Measurements from ENCODE around the gene LINC00305. TPM values are rescaled to one million over a fixed set of nuclear protein-coding genes. Genes with fewer than 3 reads are reported as not detected.

Gene LINC00305
- total and polyA plus RNA-seq, 10 of the 15 experiments (the other 5 are each of a cell fraction or from before 2014, with no cell fraction given) = 0.11 to 19.4 (median 0.26) TPM; not detected in 7

DNA sequence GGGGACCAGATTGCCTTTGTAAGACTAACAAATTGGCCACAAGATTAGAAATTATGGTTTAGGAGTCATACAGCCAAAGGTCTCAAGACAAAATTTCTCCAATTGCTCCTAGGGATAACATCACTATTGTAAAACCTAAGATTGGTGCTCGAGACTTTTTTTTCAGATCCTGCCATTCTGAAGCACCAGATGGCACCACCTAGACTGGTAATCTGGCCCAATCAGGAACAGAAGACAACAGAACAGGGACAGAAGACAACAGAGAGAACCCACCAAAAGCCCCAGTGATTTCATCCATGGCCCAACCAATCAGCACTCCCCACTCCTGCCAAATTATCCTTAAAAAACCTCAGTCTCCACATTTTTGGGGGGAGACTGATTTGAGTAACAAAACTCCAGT lies 66.8 kb downstream of the LINC00305 start:
- Histone ChIP-seq H2AFZ (ENCODE audit: control insufficient read depth, low read depth, low read length) (no peak overlapping the region), H3K4me3 (no peak overlapping the region), H3K4me2 (ENCODE audit: control insufficient read depth, insufficient read depth) (no peak overlapping the region), H4K20me1 (ENCODE audit: control insufficient read depth, insufficient read depth) (no peaks in the 10 kb centered on the region), H3K36me3 (ENCODE audit: control insufficient read depth in 2 of 2, insufficient read depth in 2 of 2, low read length in 1 of 2) (no peaks in the 10 kb centered on the region), H3K4me1 (ENCODE audit: control insufficient read depth, insufficient read depth, low read length) (no peaks in the 10 kb centered on the region), H3K9me3 (replicated peaks; ENCODE audit: control insufficient read depth, insufficient read depth, low read length) (no peaks in the 10 kb centered on the region), H3K9ac (ENCODE audit: control insufficient read depth, insufficient read depth, low read length) (no peak overlapping the region), H3K79me2 (ENCODE audit: control insufficient read depth, insufficient read depth, low read length) (no peaks in the 10 kb centered on the region), H3K27me3 (replicated peaks in 1 of 2; ENCODE audit: control insufficient read depth in 2 of 2, insufficient read depth in 2 of 2, low read length in 1 of 2) (no peaks in the 10 kb centered on the region), H3K27ac (ENCODE audit: control insufficient read depth, insufficient read depth) (no peak overlapping the region)
- ATAC-seq (peak; percentile 57), FAIRE-seq (no peak), DNase-seq (ENCODE audit: low read depth, low spot score) (no peak)
- TF ChIP-seq, protein P1, sequence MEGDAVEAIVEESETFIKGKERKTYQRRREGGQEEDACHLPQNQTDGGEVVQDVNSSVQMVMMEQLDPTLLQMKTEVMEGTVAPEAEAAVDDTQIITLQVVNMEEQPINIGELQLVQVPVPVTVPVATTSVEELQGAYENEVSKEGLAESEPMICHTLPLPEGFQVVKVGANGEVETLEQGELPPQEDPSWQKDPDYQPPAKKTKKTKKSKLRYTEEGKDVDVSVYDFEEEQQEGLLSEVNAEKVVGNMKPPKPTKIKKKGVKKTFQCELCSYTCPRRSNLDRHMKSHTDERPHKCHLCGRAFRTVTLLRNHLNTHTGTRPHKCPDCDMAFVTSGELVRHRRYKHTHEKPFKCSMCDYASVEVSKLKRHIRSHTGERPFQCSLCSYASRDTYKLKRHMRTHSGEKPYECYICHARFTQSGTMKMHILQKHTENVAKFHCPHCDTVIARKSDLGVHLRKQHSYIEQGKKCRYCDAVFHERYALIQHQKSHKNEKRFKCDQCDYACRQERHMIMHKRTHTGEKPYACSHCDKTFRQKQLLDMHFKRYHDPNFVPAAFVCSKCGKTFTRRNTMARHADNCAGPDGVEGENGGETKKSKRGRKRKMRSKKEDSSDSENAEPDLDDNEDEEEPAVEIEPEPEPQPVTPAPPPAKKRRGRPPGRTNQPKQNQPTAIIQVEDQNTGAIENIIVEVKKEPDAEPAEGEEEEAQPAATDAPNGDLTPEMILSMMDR (IDR thresholded peaks at IDR 0.05 in 2 of 3, conservative IDR thresholded peaks at IDR 0.05 in 1 of 3; ENCODE audit: control insufficient read depth in 2 of 3, extremely low read depth in 1 of 3, insufficient read depth in 1 of 3, low read depth in 3 of 3, low read length in 3 of 3) = peak in 1 of 3 experiments; percentile 17; a peak in 2 of 6 replicates
- TF ChIP-seq CEBPB (IDR thresholded peaks at IDR 0.05; ENCODE audit: borderline replicate concordance in 1 of 2, low read depth in 2 of 2, low read length in 2 of 2) (no peak), PAX8 (IDR thresholded peaks at IDR 0.05) (no peak), MYB (IDR thresholded peaks at IDR 0.05; ENCODE audit: borderline replicate concordance, low read depth, low read length) (no peak), SIX5 (IDR thresholded peaks at IDR 0.05; ENCODE audit: low read depth, low read length, severe bottlenecking) (no peak)
- TF ChIP-seq, protein P2, sequence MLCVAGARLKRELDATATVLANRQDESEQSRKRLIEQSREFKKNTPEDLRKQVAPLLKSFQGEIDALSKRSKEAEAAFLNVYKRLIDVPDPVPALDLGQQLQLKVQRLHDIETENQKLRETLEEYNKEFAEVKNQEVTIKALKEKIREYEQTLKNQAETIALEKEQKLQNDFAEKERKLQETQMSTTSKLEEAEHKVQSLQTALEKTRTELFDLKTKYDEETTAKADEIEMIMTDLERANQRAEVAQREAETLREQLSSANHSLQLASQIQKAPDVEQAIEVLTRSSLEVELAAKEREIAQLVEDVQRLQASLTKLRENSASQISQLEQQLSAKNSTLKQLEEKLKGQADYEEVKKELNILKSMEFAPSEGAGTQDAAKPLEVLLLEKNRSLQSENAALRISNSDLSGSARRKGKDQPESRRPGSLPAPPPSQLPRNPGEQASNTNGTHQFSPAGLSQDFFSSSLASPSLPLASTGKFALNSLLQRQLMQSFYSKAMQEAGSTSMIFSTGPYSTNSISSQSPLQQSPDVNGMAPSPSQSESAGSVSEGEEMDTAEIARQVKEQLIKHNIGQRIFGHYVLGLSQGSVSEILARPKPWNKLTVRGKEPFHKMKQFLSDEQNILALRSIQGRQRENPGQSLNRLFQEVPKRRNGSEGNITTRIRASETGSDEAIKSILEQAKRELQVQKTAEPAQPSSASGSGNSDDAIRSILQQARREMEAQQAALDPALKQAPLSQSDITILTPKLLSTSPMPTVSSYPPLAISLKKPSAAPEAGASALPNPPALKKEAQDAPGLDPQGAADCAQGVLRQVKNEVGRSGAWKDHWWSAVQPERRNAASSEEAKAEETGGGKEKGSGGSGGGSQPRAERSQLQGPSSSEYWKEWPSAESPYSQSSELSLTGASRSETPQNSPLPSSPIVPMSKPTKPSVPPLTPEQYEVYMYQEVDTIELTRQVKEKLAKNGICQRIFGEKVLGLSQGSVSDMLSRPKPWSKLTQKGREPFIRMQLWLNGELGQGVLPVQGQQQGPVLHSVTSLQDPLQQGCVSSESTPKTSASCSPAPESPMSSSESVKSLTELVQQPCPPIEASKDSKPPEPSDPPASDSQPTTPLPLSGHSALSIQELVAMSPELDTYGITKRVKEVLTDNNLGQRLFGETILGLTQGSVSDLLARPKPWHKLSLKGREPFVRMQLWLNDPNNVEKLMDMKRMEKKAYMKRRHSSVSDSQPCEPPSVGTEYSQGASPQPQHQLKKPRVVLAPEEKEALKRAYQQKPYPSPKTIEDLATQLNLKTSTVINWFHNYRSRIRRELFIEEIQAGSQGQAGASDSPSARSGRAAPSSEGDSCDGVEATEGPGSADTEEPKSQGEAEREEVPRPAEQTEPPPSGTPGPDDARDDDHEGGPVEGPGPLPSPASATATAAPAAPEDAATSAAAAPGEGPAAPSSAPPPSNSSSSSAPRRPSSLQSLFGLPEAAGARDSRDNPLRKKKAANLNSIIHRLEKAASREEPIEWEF (IDR thresholded peaks at IDR 0.05; ENCODE audit: insufficient replicate concordance, low read depth, low read length) = no peak
- in situ Hi-C loops (cut with MboI) (no loop called here), intact Hi-C loops (cut with micrococcal nuclease; ENCODE audit: unreplicated experiment) (no loop called here)
- WGBS (ENCODE audit: insufficient coverage, insufficient replicate concordance, low lambda C conversion rate, missing lambda C conversion rate) = 18% methylated on average over 1 of the region's 1 CpG
- SMC1A ChIA-PET (ENCODE audit: uncharacterized antibody, unreplicated experiment) = interaction anchor here (0.7 to 1.5 kb wide), 4 partner anchors 9 to 328 kb away, joined by 3 to 4 read pairs (median 4); no protein-coding TSS in a partner anchor
- CTCF ChIA-PET = interaction anchor here (1.3 to 3.1 kb wide), 5 partner anchors 8 to 327 kb away, joined by 4 to 10 read pairs (median 5); no protein-coding TSS in a partner anchor
- RAD21 ChIA-PET (ENCODE audit: unreplicated experiment) = interaction anchor here (2.0 kb wide), 1 partner anchor 15 kb away, joined by 6 read pairs; no protein-coding TSS in a partner anchor
- no TSS peak for BruUV-seq (replicated peaks)
- POLR2A ChIA-PET = no interaction called here

Measured in GM12878 (cell line).